ENCODE measurements around the gene AGMO. TPM values are rescaled to one million over a fixed set of nuclear protein-coding genes. Genes with fewer than 3 reads are reported as not detected.

AGMO gene
- total RNA-seq, 2 donors from 2014 or later: 1.9 TPM; not detected in 1

GRCh38 chr7:15245831-15246230 lies 316.0 kb downstream of the AGMO start:
- Mint-ChIP-seq H3K27ac (no peak overlapping the region), H3K4me1 (no peaks in the 10 kb centered on the region), H3K36me3 (ENCODE audit: low read depth) (no peaks in the 10 kb centered on the region), H3K27me3 (ENCODE audit: insufficient read depth) (no peaks in the 10 kb centered on the region), H3K4me3 (no peak overlapping the region), H3K9me3 (no peaks in the 10 kb centered on the region)
- TF ChIP-seq CTCF (conservative IDR thresholded peaks at IDR 0.05): no peak
- Histone ChIP-seq H3K9ac (ENCODE audit: extremely low read depth, low read length, poor library complexity, severe bottlenecking) (no peak overlapping the region), H3K4me3 (ENCODE audit: low read length) (no peak overlapping the region), H3K27me3 (ENCODE audit: control insufficient read depth, insufficient read depth, low read length, poor library complexity, severe bottlenecking) (no peaks in the 10 kb centered on the region), H3K4me1 (ENCODE audit: control insufficient read depth, insufficient read depth, low read length) (no peaks in the 10 kb centered on the region), H3K27ac (ENCODE audit: low read depth, low read length) (no peak overlapping the region), H3K9me3 (ENCODE audit: control insufficient read depth, low read length) (no peaks in the 10 kb centered on the region), H3K36me3 (ENCODE audit: control insufficient read depth, insufficient read depth, low read length) (no peaks in the 10 kb centered on the region)
- no peak for DNase-seq
- WGBS, 2 experiments (ENCODE audit: insufficient coverage in 1 of 2, insufficient read length in 1 of 2): 93 to 100% methylated on average over 1 to 2 of the region's 2 CpGs

GRCh38 chr7:15239801-15240200 lies 322.0 kb downstream of the AGMO start:
- H3K27me3 ChIP-seq (ENCODE audit: control insufficient read depth, insufficient read depth, low read length, poor library complexity, severe bottlenecking): no peaks in the 10 kb centered on the region
- DNase-seq: no peak
- Mint-ChIP-seq H3K27me3 (ENCODE audit: insufficient read depth) (no peaks in the 10 kb centered on the region), H3K4me3 (no peak overlapping the region), H3K9me3 (no peaks in the 10 kb centered on the region), H3K27ac (no peak overlapping the region), H3K4me1 (no peaks in the 10 kb centered on the region), H3K36me3 (ENCODE audit: low read depth) (no peaks in the 10 kb centered on the region)
- H3K4me3 ChIP-seq (ENCODE audit: low read length): no peak overlapping the region
- no peaks in the 10 kb centered on the region for H3K4me1 ChIP-seq (ENCODE audit: control insufficient read depth, insufficient read depth, low read length)
- no peak overlapping the region for H3K9ac ChIP-seq (ENCODE audit: extremely low read depth, low read length, poor library complexity, severe bottlenecking)
- H3K9me3 ChIP-seq (ENCODE audit: control insufficient read depth, low read length): no peaks in the 10 kb centered on the region
- H3K27ac ChIP-seq (ENCODE audit: low read depth, low read length): no peak overlapping the region
- TF ChIP-seq CTCF (conservative IDR thresholded peaks at IDR 0.05): no peak
- no peaks in the 10 kb centered on the region for H3K36me3 ChIP-seq (ENCODE audit: control insufficient read depth, insufficient read depth, low read length)
- WGBS, 2 experiments (ENCODE audit: insufficient coverage in 1 of 2, insufficient read length in 1 of 2): 89 to 100% methylated on average over 4 of the region's 4 CpGs

GRCh38 chr7:15236952-15237351 lies 324.9 kb downstream of the AGMO start:
- 94 to 95% methylated on average over 2 of the region's 2 CpGs for WGBS, 2 experiments (ENCODE audit: insufficient coverage in 1 of 2, insufficient read length in 1 of 2)

More at GRCh38 chr7:15236952-15237351, 324.9 kb downstream of the AGMO start:
- Mint-ChIP-seq H3K27ac (peak overlapping the region; percentile 16), H3K9me3 (peaks cover 3% of the 10 kb centered on the region), H3K4me3 (no peak overlapping the region), H3K27me3 (ENCODE audit: insufficient read depth) (no peaks in the 10 kb centered on the region), H3K4me1 (no peaks in the 10 kb centered on the region), H3K36me3 (ENCODE audit: low read depth) (no peaks in the 10 kb centered on the region)
- no peaks in the 10 kb centered on the region for H3K36me3 ChIP-seq (ENCODE audit: control insufficient read depth, insufficient read depth, low read length)
- no peak for DNase-seq
- H3K4me1 ChIP-seq (ENCODE audit: control insufficient read depth, insufficient read depth, low read length): no peaks in the 10 kb centered on the region
- H3K27ac ChIP-seq (ENCODE audit: low read depth, low read length): no peak overlapping the region
- no peak overlapping the region for H3K4me3 ChIP-seq (ENCODE audit: low read length)
- H3K27me3 ChIP-seq (ENCODE audit: control insufficient read depth, insufficient read depth, low read length, poor library complexity, severe bottlenecking): no peaks in the 10 kb centered on the region
- no peak overlapping the region for H3K9ac ChIP-seq (ENCODE audit: extremely low read depth, low read length, poor library complexity, severe bottlenecking)
- no peak for TF ChIP-seq CTCF (conservative IDR thresholded peaks at IDR 0.05)
- H3K9me3 ChIP-seq (ENCODE audit: control insufficient read depth, low read length): no peaks in the 10 kb centered on the region

Measured in endodermal cell (in vitro differentiated cells).